Neuronal stem cell (in vitro differentiated cells): ENCODE measurements around the gene ECHS1.

Source experiments
- DNase-seq: peaks from one replicate; pipeline ENCODE4 v3.0.0-alpha.2; 2013; ENCODE audit warnings: low spot score
- H2AFZ ChIP-seq: one replicate; pipeline ENCODE4 v1.6.1; 2013; ENCODE audit warnings: mild to moderate bottlenecking, low read length, inconsistent platforms
- H2AK5ac ChIP-seq: 2 replicates; pipeline ENCODE4 v1.6.1; 2013; ENCODE audit warnings: low read depth, mild to moderate bottlenecking, inconsistent platforms, low read length, moderate library complexity, mixed read lengths
- H2BK120ac ChIP-seq: 2 replicates; pipeline ENCODE4 v1.6.1; 2013; ENCODE audit warnings: low read depth, mild to moderate bottlenecking, inconsistent platforms, low read length, moderate library complexity, mixed read lengths
- H2BK12ac ChIP-seq: one replicate; pipeline ENCODE4 v1.6.1; 2013; ENCODE audit warnings: low read length, inconsistent platforms
- H2BK15ac ChIP-seq: 2 replicates; pipeline ENCODE4 v1.6.1; 2013; ENCODE audit warnings: mild to moderate bottlenecking, low read length, inconsistent platforms, mixed read lengths
- H2BK5ac ChIP-seq: one replicate; pipeline ENCODE4 v1.6.1; 2013; ENCODE audit warnings: inconsistent platforms, mild to moderate bottlenecking, low read length, moderate library complexity
- H3K14ac ChIP-seq: one replicate; pipeline ENCODE4 v1.6.1; 2013; ENCODE audit warnings: low read length, inconsistent platforms
- H3K18ac ChIP-seq: 2 replicates; pipeline ENCODE4 v1.6.1; 2013; ENCODE audit warnings: low read length, inconsistent platforms
- H3K23ac ChIP-seq: 2 replicates; pipeline ENCODE4 v1.6.1; 2013; ENCODE audit warnings: low read depth, mild to moderate bottlenecking, mixed read lengths, low read length, inconsistent platforms; ENCODE audit not compliant: poor library complexity
- H3K27ac ChIP-seq: replicated peaks from 3 replicates; pipeline ENCODE4 v1.5.1; 2013; ENCODE audit warnings: low read length, inconsistent platforms
- H3K27me3 ChIP-seq, 3 experiments: 2 replicates each; pipeline ENCODE4 v1.6.1; 2013; ENCODE audit warnings: low read length in 3 of 3, mild to moderate bottlenecking in 2 of 3, inconsistent platforms in 1 of 3, low read depth in 1 of 3, mixed read lengths in 1 of 3, moderate library complexity in 1 of 3; ENCODE audit not compliant: control insufficient read depth in 3 of 3, insufficient read depth in 3 of 3
- H3K36me3 ChIP-seq, 2 donors: replicated peaks in 1 of 2; 2 replicates each; pipeline ENCODE4 v1.6.1; 2013; ENCODE audit warnings: low read length in 2 of 2; ENCODE audit not compliant: control insufficient read depth in 2 of 2, insufficient read depth in 2 of 2
- H3K4ac ChIP-seq: 2 replicates; pipeline ENCODE4 v1.6.1; 2013; ENCODE audit warnings: inconsistent platforms, mild to moderate bottlenecking, low read length, moderate library complexity
- H3K4me1 ChIP-seq, 2 donors: 1 replicate in 1 of 2; 2 replicates in 1 of 2; pipeline ENCODE4 v1.6.1; 2013; ENCODE audit warnings: low read length in 2 of 2, low read depth in 1 of 2; ENCODE audit not compliant: control insufficient read depth in 2 of 2, insufficient read depth in 1 of 2
- H3K4me2 ChIP-seq: one replicate; pipeline ENCODE4 v1.6.1; 2013; ENCODE audit warnings: mild to moderate bottlenecking, low read length, inconsistent platforms; ENCODE audit not compliant: insufficient read depth, poor library complexity, severe bottlenecking
- H3K4me3 ChIP-seq, 2 donors: 2 replicates each; pipeline ENCODE4 v1.5.1; 2013; ENCODE audit warnings: low read length in 2 of 2, mild to moderate bottlenecking in 2 of 2, inconsistent platforms in 1 of 2, moderate library complexity in 1 of 2
- H3K79me1 ChIP-seq: one replicate; pipeline ENCODE4 v1.6.1; 2013; ENCODE audit warnings: low read depth, mild to moderate bottlenecking, inconsistent platforms, low read length, moderate library complexity
- H3K9ac ChIP-seq: one replicate; pipeline ENCODE4 v1.6.1; 2013; ENCODE audit warnings: mild to moderate bottlenecking, low read depth, low read length, inconsistent platforms; ENCODE audit not compliant: poor library complexity
- H3K9me3 ChIP-seq, 2 donors: replicated peaks in 1 of 2; 2 replicates each; pipeline versions ENCODE3 to v1.6.1; 2013; ENCODE audit warnings: low read length in 2 of 2, mild to moderate bottlenecking in 2 of 2, inconsistent platforms in 1 of 2, low read depth in 1 of 2, mixed read lengths in 1 of 2, moderate library complexity in 1 of 2; ENCODE audit not compliant: control insufficient read depth in 2 of 2, insufficient read depth in 1 of 2
- H4K8ac ChIP-seq: one replicate; pipeline ENCODE4 v1.6.1; 2013; ENCODE audit warnings: low read depth, mild to moderate bottlenecking, inconsistent platforms, low read length, moderate library complexity
- H4K91ac ChIP-seq: one replicate; pipeline ENCODE4 v1.6.1; 2013; ENCODE audit warnings: low read length, low read depth, mild to moderate bottlenecking, inconsistent platforms; ENCODE audit not compliant: poor library complexity
- WGBS, 2 donors: extraction: QIAGEN DNeasy Blood & Tissue Kit; methylation state at CpG; one replicate each; pipeline ENCODE4 v1.1.7; 2013; ENCODE audit warnings: missing lambda C conversion rate in 2 of 2, mixed read lengths in 1 of 2; ENCODE audit not compliant: insufficient read length in 2 of 2, insufficient replicate concordance in 1 of 2; ENCODE audit errors: extremely low coverage in 2 of 2; 5-methylcytosine and 5-hydroxymethylcytosine counted together

The ECHS1 gene

GRCh38 chr10:133342942-133343341, 30.2 kb downstream of the ECHS1 start:
- no peak overlapping the region for H3K4me3 ChIP-seq
- no peak overlapping the region for H3K14ac ChIP-seq
- no peak overlapping the region for H2BK120ac ChIP-seq
- H3K9me3 ChIP-seq = peaks cover 10 to 14% of the 10 kb centered on the region in 2 donors
- H2AFZ ChIP-seq = no peak overlapping the region
- H3K23ac ChIP-seq = no peak overlapping the region
- DNase-seq = no peak
- no peak overlapping the region for H4K8ac ChIP-seq
- no peak overlapping the region for H2BK15ac ChIP-seq
- no peaks in the 10 kb centered on the region for H3K36me3 ChIP-seq
- no peak overlapping the region for H3K27ac ChIP-seq
- H2BK5ac ChIP-seq = no peak overlapping the region
- WGBS, 2 donors = no CpG with 5 or more reads among the region's 8 CpGs
- no peak overlapping the region for H3K4me2 ChIP-seq
- H3K4ac ChIP-seq = no peak overlapping the region
- H2BK12ac ChIP-seq = no peak overlapping the region
- no peak overlapping the region for H2AK5ac ChIP-seq
- no peak overlapping the region for H4K91ac ChIP-seq
- peaks cover 0 to 3% of the 10 kb centered on the region in 2 donors for H3K4me1 ChIP-seq
- no peak overlapping the region for H3K18ac ChIP-seq
- H3K79me1 ChIP-seq = peaks cover 7% of the 10 kb centered on the region
- peaks cover 0 to 8% (median 0%) of the 10 kb centered on the region in 3 experiments for H3K27me3 ChIP-seq
- no peak overlapping the region for H3K9ac ChIP-seq

- Histone ChIP-seq H3K27ac (no peak overlapping the region), H3K9me3 (peaks cover 10 to 20% of the 10 kb centered on the region in 2 donors), H2BK12ac (no peak overlapping the region), H2BK15ac (no peak overlapping the region), H2AK5ac (no peak overlapping the region), H4K91ac (no peak overlapping the region), H2BK5ac (no peak overlapping the region), H3K4me3 (no peak overlapping the region), H3K9ac (no peak overlapping the region), H4K8ac (no peak overlapping the region), H2BK120ac (no peak overlapping the region), H3K79me1 (peaks cover 7% of the 10 kb centered on the region), H3K4me1 (peaks cover 0 to 1% of the 10 kb centered on the region in 2 donors), H3K27me3 (peaks cover 0 to 18% (median 8%) of the 10 kb centered on the region in 3 experiments), H3K18ac (no peak overlapping the region), H3K14ac (no peak overlapping the region), H3K23ac (no peak overlapping the region), H2AFZ (no peak overlapping the region), H3K4ac (no peak overlapping the region), H3K36me3 (no peaks in the 10 kb centered on the region), H3K4me2 (no peak overlapping the region)
- no peak for DNase-seq
- no CpG with 5 or more reads among the region's 4 CpGs for WGBS, 2 donors
Observed at GRCh38 chr10:133341983-133342382, 31.2 kb downstream of the ECHS1 start.

- no peaks in the 10 kb centered on the region for H3K36me3 ChIP-seq
- no peak overlapping the region for H3K4ac ChIP-seq
- H2BK15ac ChIP-seq = no peak overlapping the region
- 100% methylated on average over 3 of the region's 13 CpGs; no CpG with 5 or more reads in 1 of the 2 donors for WGBS, 2 donors
- peaks cover under 1 to 20% of the 10 kb centered on the region in 2 donors for H3K9me3 ChIP-seq
- H2BK5ac ChIP-seq = no peak overlapping the region
- H3K14ac ChIP-seq = no peak overlapping the region
- DNase-seq = no peak
- peaks cover 6 to 7% of the 10 kb centered on the region in 2 donors for H3K4me1 ChIP-seq
- H3K23ac ChIP-seq = no peak overlapping the region
- peak overlapping the region in 1 of 2 donors; percentile 67 for H3K4me3 ChIP-seq
- H4K8ac ChIP-seq = no peak overlapping the region
- no peak overlapping the region for H4K91ac ChIP-seq
- no peak overlapping the region for H3K9ac ChIP-seq
- H3K18ac ChIP-seq = peak overlapping the region; percentile 35
- no peak overlapping the region for H3K4me2 ChIP-seq
- peaks cover 6% of the 10 kb centered on the region for H3K79me1 ChIP-seq
- no peak overlapping the region for H2BK120ac ChIP-seq
- no peak overlapping the region for H2BK12ac ChIP-seq
- H2AFZ ChIP-seq = no peak overlapping the region
- H3K27me3 ChIP-seq = peaks cover 12 to 39% (median 29%) of the 10 kb centered on the region in 3 experiments
- no peak overlapping the region for H3K27ac ChIP-seq
- no peak overlapping the region for H2AK5ac ChIP-seq
Observed at GRCh38 chr10:133339708-133340380, 33.3 kb downstream of the ECHS1 start.
